PC-9 (cell line): ENCODE data around the gene PC.

Experiments
- EZH2 ChIP-seq: fragments of 200-600 bp; sonication (generic); IDR thresholded peaks from 2 replicates; pipeline ENCODE4 v1.8.0; 2017; ENCODE audit warnings: antibody characterized with exemption, low read depth
- TF ChIP-seq, protein P1 (sequence below): fragments of 200-600 bp; sonication (generic); conservative IDR thresholded peaks from 2 replicates; pipeline ENCODE4 v1.6.1; 2017; ENCODE audit warnings: mixed run types, antibody characterized with exemption, mild to moderate bottlenecking, moderate library complexity

DNA sequence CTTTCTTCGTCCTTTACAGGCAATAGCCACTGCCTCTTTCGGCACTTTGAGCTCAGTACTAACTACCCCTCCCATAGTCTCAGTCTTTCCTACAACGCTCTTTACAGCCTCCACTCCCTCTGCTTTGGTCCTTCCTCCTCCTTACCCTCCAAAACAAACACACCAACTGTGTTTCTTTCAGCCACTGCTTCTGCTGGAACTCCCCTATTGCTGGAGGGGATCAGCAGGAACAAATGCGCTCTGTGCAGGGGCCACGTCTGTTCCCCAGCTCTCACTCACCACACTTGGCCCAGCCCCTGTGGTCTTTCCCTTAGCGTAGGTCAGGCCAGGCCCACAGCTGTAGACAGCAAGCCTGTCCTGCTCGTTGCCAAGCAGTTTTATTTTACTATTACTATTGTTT is 42.3 kb downstream of the PC start:
- TF ChIP-seq, protein P1, sequence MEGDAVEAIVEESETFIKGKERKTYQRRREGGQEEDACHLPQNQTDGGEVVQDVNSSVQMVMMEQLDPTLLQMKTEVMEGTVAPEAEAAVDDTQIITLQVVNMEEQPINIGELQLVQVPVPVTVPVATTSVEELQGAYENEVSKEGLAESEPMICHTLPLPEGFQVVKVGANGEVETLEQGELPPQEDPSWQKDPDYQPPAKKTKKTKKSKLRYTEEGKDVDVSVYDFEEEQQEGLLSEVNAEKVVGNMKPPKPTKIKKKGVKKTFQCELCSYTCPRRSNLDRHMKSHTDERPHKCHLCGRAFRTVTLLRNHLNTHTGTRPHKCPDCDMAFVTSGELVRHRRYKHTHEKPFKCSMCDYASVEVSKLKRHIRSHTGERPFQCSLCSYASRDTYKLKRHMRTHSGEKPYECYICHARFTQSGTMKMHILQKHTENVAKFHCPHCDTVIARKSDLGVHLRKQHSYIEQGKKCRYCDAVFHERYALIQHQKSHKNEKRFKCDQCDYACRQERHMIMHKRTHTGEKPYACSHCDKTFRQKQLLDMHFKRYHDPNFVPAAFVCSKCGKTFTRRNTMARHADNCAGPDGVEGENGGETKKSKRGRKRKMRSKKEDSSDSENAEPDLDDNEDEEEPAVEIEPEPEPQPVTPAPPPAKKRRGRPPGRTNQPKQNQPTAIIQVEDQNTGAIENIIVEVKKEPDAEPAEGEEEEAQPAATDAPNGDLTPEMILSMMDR: no peak
- no peak for TF ChIP-seq EZH2
